HepG2 (cell line): ENCODE measurements around the gene MLANA. TPM values are rescaled to one million over a fixed set of nuclear protein-coding genes. Genes with fewer than 3 reads are reported as not detected.

ENCODE experiments used
- GABPA ChIP-seq, 2 experiments: IDR thresholded peaks; 2 replicates each; pipeline ENCODE4 v1.6.1; 2011 to 2016; ENCODE audit warnings: low read depth in 2 of 2, low read length in 1 of 2, missing biosample characterization in 1 of 2, missing genetic modification characterization in 1 of 2
- JUND ChIP-seq: sonication (generic); formaldehyde crosslinking; IDR thresholded peaks from 2 replicates; pipeline ENCODE4 v1.8.0; 2022; ENCODE audit warnings: mild to moderate bottlenecking, missing genetic modification reagents
- KLF11 ChIP-seq: IDR thresholded peaks from 2 replicates; pipeline ENCODE4 v1.6.1; 2016; ENCODE audit warnings: missing compliant biosample characterization
- MIER3 ChIP-seq: IDR thresholded peaks from 2 replicates; pipeline ENCODE4 v1.6.1; 2016; ENCODE audit warnings: missing compliant biosample characterization, borderline replicate concordance
- NAIF1 ChIP-seq: sonication (generic); formaldehyde crosslinking; IDR thresholded peaks from 2 replicates; pipeline ENCODE4 v1.5.0; 2020; ENCODE audit warnings: mild to moderate bottlenecking, missing genetic modification reagents, borderline replicate concordance
- NFATC3 ChIP-seq: sonication (generic); formaldehyde crosslinking; IDR thresholded peaks from 2 replicates; pipeline ENCODE4 v1.5.1; 2020; ENCODE audit warnings: mild to moderate bottlenecking, missing genetic modification reagents
- NFIC ChIP-seq: IDR thresholded peaks from 2 replicates; pipeline ENCODE4 v1.6.1; 2012; ENCODE audit warnings: mild to moderate bottlenecking, low read length, inconsistent platforms
- PHB2 ChIP-seq: fragments of 450-650 bp; IDR thresholded peaks from 2 replicates; pipeline ENCODE4 v1.6.1; 2018; ENCODE audit not compliant: partially characterized antibody
- SIN3B ChIP-seq: fragments of 150-350 bp; IDR thresholded peaks from 2 replicates; pipeline ENCODE4 v1.6.1; 2014; ENCODE audit warnings: low read length
- SNAPC5 ChIP-seq: sonication (generic); formaldehyde crosslinking; IDR thresholded peaks from 2 replicates; pipeline ENCODE4 v1.8.1; 2023; ENCODE audit warnings: mild to moderate bottlenecking, missing genetic modification reagents, borderline replicate concordance
- ZBTB4 ChIP-seq: sonication (generic); formaldehyde crosslinking; IDR thresholded peaks from 2 replicates; pipeline ENCODE4 v1.4.0; 2020; ENCODE audit warnings: missing genetic modification reagents, mild to moderate bottlenecking, borderline replicate concordance
- ZIK1 ChIP-seq: sonication (generic); formaldehyde crosslinking; IDR thresholded peaks from 2 replicates; pipeline ENCODE4 v1.5.0; 2020; ENCODE audit warnings: mild to moderate bottlenecking, low read depth, missing genetic modification reagents, borderline replicate concordance
- ZNF24 ChIP-seq: fragments of 450-650 bp; IDR thresholded peaks from 2 replicates; pipeline ENCODE4 v1.6.1; 2017; ENCODE audit warnings: antibody characterized with exemption, mild to moderate bottlenecking
- ZNF317 ChIP-seq: sonication (generic); formaldehyde crosslinking; IDR thresholded peaks from 2 replicates; pipeline ENCODE4 v1.5.0; 2020; ENCODE audit warnings: mild to moderate bottlenecking, missing genetic modification reagents
- ZNF562 ChIP-seq: sonication (generic); formaldehyde crosslinking; IDR thresholded peaks from 2 replicates; pipeline ENCODE4 v1.8.0; 2022; ENCODE audit warnings: missing genetic modification reagents, borderline replicate concordance
- ZNF713 ChIP-seq: sonication (generic); formaldehyde crosslinking; IDR thresholded peaks from 2 replicates; pipeline ENCODE4 v1.4.0; 2020; ENCODE audit warnings: mild to moderate bottlenecking, missing genetic modification reagents
- polyA plus RNA-seq, 8 experiments: library from polyadenylated mRNA; depleted of rRNA in 3 of 8; stranded (reverse) in 7 of 8; unstranded in 1 of 8; fragments of >200 nt; fragmentation: Illumina TruSeq in 4 of 8; extraction: Trizol in 4 of 8; gene quantifications; 2 replicates each; pipeline versions ENCODE4 v1.2.1 to v1.2.3, GENCODE V29; 2011 to 2016; ENCODE audit warnings: low read depth in 4 of 8, missing spikeins in 1 of 8, mixed read lengths in 1 of 8; ENCODE audit not compliant: insufficient read depth in 1 of 8
- total RNA-seq, 5 experiments: library from RNA; depleted of rRNA; stranded (reverse); fragments of >200 nt; fragmentation: Illumina TruSeq; extraction: Trizol; gene quantifications; 2 replicates each; pipeline ENCODE4 v1.2.3, GENCODE V29; 2016; ENCODE audit warnings: low read depth in 1 of 5
- TF ChIP-seq, protein P1 (sequence below): sonication (generic); IDR thresholded peaks from 2 replicates; pipeline ENCODE4 v1.6.1; 2016; ENCODE audit warnings: low read depth, borderline replicate concordance
- TF ChIP-seq, protein P2 (sequence below): sonication (generic); formaldehyde crosslinking; IDR thresholded peaks from 2 replicates; pipeline ENCODE4 v1.5.0; 2020; ENCODE audit warnings: mild to moderate bottlenecking, missing genetic modification reagents
- TF ChIP-seq, protein P3 (sequence below): sonication (generic); formaldehyde crosslinking; IDR thresholded peaks from 2 replicates; pipeline ENCODE4 v1.4.0; 2020; ENCODE audit warnings: missing genetic modification reagents

MLANA gene
- total and polyA plus RNA-seq, 2 of the 13 experiments (the other 11 are each of a cell fraction or from before 2014, with no cell fraction given), result 0.11 to 0.18 TPM

DNA sequence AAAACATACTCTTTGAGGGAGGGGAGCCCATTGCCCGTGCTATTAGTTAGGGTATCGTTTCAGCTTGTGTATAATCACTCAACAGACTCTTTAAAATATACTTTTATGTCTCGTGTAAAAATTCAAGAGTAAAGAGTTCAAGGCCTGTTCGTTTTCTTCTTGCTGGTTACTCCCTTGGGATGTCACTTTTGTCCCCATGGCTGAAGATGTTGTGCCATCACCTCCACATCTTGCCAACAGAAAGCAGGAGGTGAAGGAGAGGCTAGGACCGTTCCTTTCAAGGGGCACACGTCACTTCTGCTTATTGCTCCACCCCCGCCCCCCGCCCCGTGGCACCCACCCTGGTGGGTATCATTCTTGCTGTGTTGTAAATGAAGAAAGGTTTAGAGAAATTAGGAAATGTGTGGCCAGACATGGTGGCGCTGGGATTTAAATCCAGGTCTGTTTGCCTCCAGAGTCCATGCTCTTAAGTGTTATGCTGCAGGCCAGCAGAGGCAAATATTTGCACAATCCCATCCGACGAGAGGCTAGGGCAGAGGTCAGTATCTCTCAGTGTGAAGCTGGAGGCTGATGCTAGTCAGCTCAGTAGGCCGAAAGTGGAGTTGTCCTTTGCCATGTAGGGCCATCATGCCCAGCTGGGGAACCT, 3.0 kb downstream of the MLANA start (continued):
- no peak for TF ChIP-seq ZBTB4
- no peak for TF ChIP-seq NFIC
- TF ChIP-seq KLF11 (CRISPR knock-in tag), result no peak
- TF ChIP-seq GABPA (IDR thresholded peaks at IDR 0.05; ENCODE audit: low read depth, low read length), result no peak
- TF ChIP-seq GABPA (CRISPR knock-in tag; IDR thresholded peaks at IDR 0.05; ENCODE audit: low read depth), result no peak
- no peak for TF ChIP-seq ZNF562
- TF ChIP-seq, protein P1, sequence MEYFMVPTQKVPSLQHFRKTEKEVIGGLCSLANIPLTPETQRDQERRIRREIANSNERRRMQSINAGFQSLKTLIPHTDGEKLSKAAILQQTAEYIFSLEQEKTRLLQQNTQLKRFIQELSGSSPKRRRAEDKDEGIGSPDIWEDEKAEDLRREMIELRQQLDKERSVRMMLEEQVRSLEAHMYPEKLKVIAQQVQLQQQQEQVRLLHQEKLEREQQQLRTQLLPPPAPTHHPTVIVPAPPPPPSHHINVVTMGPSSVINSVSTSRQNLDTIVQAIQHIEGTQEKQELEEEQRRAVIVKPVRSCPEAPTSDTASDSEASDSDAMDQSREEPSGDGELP, result peak; percentile 56; the same call in 1 of the 2 replicates
- TF ChIP-seq, protein P2, sequence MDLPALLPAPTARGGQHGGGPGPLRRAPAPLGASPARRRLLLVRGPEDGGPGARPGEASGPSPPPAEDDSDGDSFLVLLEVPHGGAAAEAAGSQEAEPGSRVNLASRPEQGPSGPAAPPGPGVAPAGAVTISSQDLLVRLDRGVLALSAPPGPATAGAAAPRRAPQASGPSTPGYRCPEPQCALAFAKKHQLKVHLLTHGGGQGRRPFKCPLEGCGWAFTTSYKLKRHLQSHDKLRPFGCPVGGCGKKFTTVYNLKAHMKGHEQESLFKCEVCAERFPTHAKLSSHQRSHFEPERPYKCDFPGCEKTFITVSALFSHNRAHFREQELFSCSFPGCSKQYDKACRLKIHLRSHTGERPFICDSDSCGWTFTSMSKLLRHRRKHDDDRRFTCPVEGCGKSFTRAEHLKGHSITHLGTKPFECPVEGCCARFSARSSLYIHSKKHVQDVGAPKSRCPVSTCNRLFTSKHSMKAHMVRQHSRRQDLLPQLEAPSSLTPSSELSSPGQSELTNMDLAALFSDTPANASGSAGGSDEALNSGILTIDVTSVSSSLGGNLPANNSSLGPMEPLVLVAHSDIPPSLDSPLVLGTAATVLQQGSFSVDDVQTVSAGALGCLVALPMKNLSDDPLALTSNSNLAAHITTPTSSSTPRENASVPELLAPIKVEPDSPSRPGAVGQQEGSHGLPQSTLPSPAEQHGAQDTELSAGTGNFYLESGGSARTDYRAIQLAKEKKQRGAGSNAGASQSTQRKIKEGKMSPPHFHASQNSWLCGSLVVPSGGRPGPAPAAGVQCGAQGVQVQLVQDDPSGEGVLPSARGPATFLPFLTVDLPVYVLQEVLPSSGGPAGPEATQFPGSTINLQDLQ (CRISPR knock-in tag), result no peak
- no peak for TF ChIP-seq NAIF1 (CRISPR knock-in tag)
- TF ChIP-seq NFATC3 (CRISPR knock-in tag), result no peak
- TF ChIP-seq ZNF317 (CRISPR knock-in tag), result peak; percentile 20; the same call in 1 of the 2 replicates
- TF ChIP-seq PHB2, result no peak
- TF ChIP-seq SNAPC5 (CRISPR knock-in tag), result no peak
- no peak for TF ChIP-seq ZIK1 (CRISPR knock-in tag)
- TF ChIP-seq JUND (CRISPR knock-in tag), result no peak
- TF ChIP-seq MIER3 (CRISPR knock-in tag), result peak; percentile 49; the same call in 1 of the 2 replicates
- TF ChIP-seq ZNF713 (CRISPR knock-in tag), result no peak
- no peak for TF ChIP-seq SIN3B
- TF ChIP-seq, protein P3, sequence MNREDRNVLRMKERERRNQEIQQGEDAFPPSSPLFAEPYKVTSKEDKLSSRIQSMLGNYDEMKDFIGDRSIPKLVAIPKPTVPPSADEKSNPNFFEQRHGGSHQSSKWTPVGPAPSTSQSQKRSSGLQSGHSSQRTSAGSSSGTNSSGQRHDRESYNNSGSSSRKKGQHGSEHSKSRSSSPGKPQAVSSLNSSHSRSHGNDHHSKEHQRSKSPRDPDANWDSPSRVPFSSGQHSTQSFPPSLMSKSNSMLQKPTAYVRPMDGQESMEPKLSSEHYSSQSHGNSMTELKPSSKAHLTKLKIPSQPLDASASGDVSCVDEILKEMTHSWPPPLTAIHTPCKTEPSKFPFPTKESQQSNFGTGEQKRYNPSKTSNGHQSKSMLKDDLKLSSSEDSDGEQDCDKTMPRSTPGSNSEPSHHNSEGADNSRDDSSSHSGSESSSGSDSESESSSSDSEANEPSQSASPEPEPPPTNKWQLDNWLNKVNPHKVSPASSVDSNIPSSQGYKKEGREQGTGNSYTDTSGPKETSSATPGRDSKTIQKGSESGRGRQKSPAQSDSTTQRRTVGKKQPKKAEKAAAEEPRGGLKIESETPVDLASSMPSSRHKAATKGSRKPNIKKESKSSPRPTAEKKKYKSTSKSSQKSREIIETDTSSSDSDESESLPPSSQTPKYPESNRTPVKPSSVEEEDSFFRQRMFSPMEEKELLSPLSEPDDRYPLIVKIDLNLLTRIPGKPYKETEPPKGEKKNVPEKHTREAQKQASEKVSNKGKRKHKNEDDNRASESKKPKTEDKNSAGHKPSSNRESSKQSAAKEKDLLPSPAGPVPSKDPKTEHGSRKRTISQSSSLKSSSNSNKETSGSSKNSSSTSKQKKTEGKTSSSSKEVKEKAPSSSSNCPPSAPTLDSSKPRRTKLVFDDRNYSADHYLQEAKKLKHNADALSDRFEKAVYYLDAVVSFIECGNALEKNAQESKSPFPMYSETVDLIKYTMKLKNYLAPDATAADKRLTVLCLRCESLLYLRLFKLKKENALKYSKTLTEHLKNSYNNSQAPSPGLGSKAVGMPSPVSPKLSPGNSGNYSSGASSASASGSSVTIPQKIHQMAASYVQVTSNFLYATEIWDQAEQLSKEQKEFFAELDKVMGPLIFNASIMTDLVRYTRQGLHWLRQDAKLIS (CRISPR knock-in tag), result no peak
- 0 out of 2 replicates have a peak, but pooled peaks have one; percentile 25 for TF ChIP-seq ZNF24
